Rectal smooth muscle tissue (tissue), 1 donor: ENCODE measurements around the gene KCNMB1.

Experiments
- H3K27ac ChIP-seq: one replicate; pipeline ENCODE4 v1.7.0; 2013; ENCODE audit warnings: low read depth, low read length, inconsistent platforms
- H3K27me3 ChIP-seq: one replicate; pipeline ENCODE4 v1.7.0; 2013; ENCODE audit warnings: low read length; ENCODE audit not compliant: control insufficient read depth, insufficient read depth
- H3K36me3 ChIP-seq: one replicate; pipeline ENCODE4 v1.7.0; 2013; ENCODE audit warnings: low read length; ENCODE audit not compliant: control insufficient read depth, insufficient read depth
- H3K4me1 ChIP-seq: one replicate; pipeline ENCODE4 v1.7.0; 2013; ENCODE audit warnings: low read length; ENCODE audit not compliant: control insufficient read depth, insufficient read depth
- H3K4me3 ChIP-seq: one replicate; pipeline ENCODE4 v1.7.0; 2013; ENCODE audit warnings: low read length
- H3K9ac ChIP-seq: one replicate; pipeline ENCODE4 v1.7.0; 2013; ENCODE audit warnings: low read length

The KCNMB1 gene

GRCh38 chr5:170347022-170347567 is 42.1 kb downstream of the KCNMB1 start:
- Histone ChIP-seq H3K36me3 (no peaks in the 10 kb centered on the region), H3K27me3 (no peaks in the 10 kb centered on the region), H3K27ac (no peak overlapping the region), H3K4me3 (no peak overlapping the region), H3K4me1 (no peaks in the 10 kb centered on the region), H3K9ac (no peak overlapping the region)

- H3K27me3 ChIP-seq: no peaks in the 10 kb centered on the region
- no peaks in the 10 kb centered on the region for H3K4me1 ChIP-seq
- H3K9ac ChIP-seq: no peak overlapping the region
- no peak overlapping the region for H3K27ac ChIP-seq
- H3K36me3 ChIP-seq: no peaks in the 10 kb centered on the region
- H3K4me3 ChIP-seq: no peak overlapping the region
Measured at GRCh38 chr5:170345971-170346370, 43.2 kb downstream of the KCNMB1 start.

GRCh38 chr5:170343177-170343576 is 46.0 kb downstream of the KCNMB1 start:
- H3K27ac ChIP-seq: no peak overlapping the region
- no peak overlapping the region for H3K9ac ChIP-seq
- no peaks in the 10 kb centered on the region for H3K36me3 ChIP-seq
- H3K27me3 ChIP-seq: no peaks in the 10 kb centered on the region
- H3K4me3 ChIP-seq: no peak overlapping the region
- H3K4me1 ChIP-seq: no peaks in the 10 kb centered on the region

GRCh38 chr5:170342153-170342725 is 46.9 kb downstream of the KCNMB1 start:
- Histone ChIP-seq H3K4me3 (no peak overlapping the region), H3K27me3 (no peaks in the 10 kb centered on the region), H3K27ac (no peak overlapping the region), H3K9ac (no peak overlapping the region), H3K4me1 (no peaks in the 10 kb centered on the region), H3K36me3 (no peaks in the 10 kb centered on the region)

GRCh38 chr5:170341545-170341944 is 47.6 kb downstream of the KCNMB1 start:
- Histone ChIP-seq H3K27me3 (no peaks in the 10 kb centered on the region), H3K9ac (no peak overlapping the region), H3K4me3 (no peak overlapping the region), H3K27ac (no peak overlapping the region), H3K36me3 (no peaks in the 10 kb centered on the region), H3K4me1 (no peaks in the 10 kb centered on the region)

- Histone ChIP-seq H3K36me3 (no peaks in the 10 kb centered on the region), H3K4me3 (no peak overlapping the region), H3K9ac (no peak overlapping the region), H3K4me1 (no peaks in the 10 kb centered on the region), H3K27me3 (no peaks in the 10 kb centered on the region), H3K27ac (no peak overlapping the region)
Measured at GRCh38 chr5:170339780-170340167, 49.4 kb downstream of the KCNMB1 start.

GRCh38 chr5:170338933-170339779 is 50.0 kb downstream of the KCNMB1 start:
- H3K27me3 ChIP-seq: no peaks in the 10 kb centered on the region
- no peaks in the 10 kb centered on the region for H3K36me3 ChIP-seq
- H3K4me1 ChIP-seq: no peaks in the 10 kb centered on the region
- no peak overlapping the region for H3K4me3 ChIP-seq
- H3K27ac ChIP-seq: no peak overlapping the region
- H3K9ac ChIP-seq: no peak overlapping the region

GRCh38 chr5:170338291-170338690 is 50.9 kb downstream of the KCNMB1 start:
- Histone ChIP-seq H3K4me1 (no peaks in the 10 kb centered on the region), H3K36me3 (no peaks in the 10 kb centered on the region), H3K4me3 (no peak overlapping the region), H3K27ac (no peak overlapping the region), H3K27me3 (no peaks in the 10 kb centered on the region), H3K9ac (no peak overlapping the region)

GRCh38 chr5:170337045-170337733 is 52.0 kb downstream of the KCNMB1 start:
- Histone ChIP-seq H3K4me1 (no peaks in the 10 kb centered on the region), H3K9ac (no peak overlapping the region), H3K27ac (no peak overlapping the region), H3K4me3 (no peak overlapping the region), H3K27me3 (no peaks in the 10 kb centered on the region), H3K36me3 (no peaks in the 10 kb centered on the region)

GRCh38 chr5:170336065-170336464 is 53.1 kb downstream of the KCNMB1 start:
- Histone ChIP-seq H3K36me3 (no peaks in the 10 kb centered on the region), H3K4me3 (no peak overlapping the region), H3K27me3 (no peaks in the 10 kb centered on the region), H3K9ac (no peak overlapping the region), H3K4me1 (no peaks in the 10 kb centered on the region), H3K27ac (no peak overlapping the region)

- Histone ChIP-seq H3K27me3 (no peaks in the 10 kb centered on the region), H3K4me3 (no peak overlapping the region), H3K27ac (no peak overlapping the region), H3K4me1 (no peaks in the 10 kb centered on the region), H3K9ac (no peak overlapping the region), H3K36me3 (no peaks in the 10 kb centered on the region)
Measured at GRCh38 chr5:170334626-170335025, 54.5 kb downstream of the KCNMB1 start.

GRCh38 chr5:170333161-170333910 is 55.8 kb downstream of the KCNMB1 start:
- Histone ChIP-seq H3K27me3 (no peaks in the 10 kb centered on the region), H3K4me3 (no peak overlapping the region), H3K9ac (no peak overlapping the region), H3K36me3 (no peaks in the 10 kb centered on the region), H3K27ac (no peak overlapping the region), H3K4me1 (no peaks in the 10 kb centered on the region)
